NCI-H1694 treated with DMSO at 0.1 percent for 48 hours (cell line): ENCODE data around the gene SAAL1.
"Not testable (repeated sequence)": the region's sequence is repeated elsewhere in the genome, so short reads cannot be mapped to it uniquely, and the experiment has no call there.

ENCODE experiments used
- DNase-seq: peaks from one replicate; lab custom pipeline; 2025; lab: John Stamatoyannopoulos, UW

The SAAL1 gene, protein sequence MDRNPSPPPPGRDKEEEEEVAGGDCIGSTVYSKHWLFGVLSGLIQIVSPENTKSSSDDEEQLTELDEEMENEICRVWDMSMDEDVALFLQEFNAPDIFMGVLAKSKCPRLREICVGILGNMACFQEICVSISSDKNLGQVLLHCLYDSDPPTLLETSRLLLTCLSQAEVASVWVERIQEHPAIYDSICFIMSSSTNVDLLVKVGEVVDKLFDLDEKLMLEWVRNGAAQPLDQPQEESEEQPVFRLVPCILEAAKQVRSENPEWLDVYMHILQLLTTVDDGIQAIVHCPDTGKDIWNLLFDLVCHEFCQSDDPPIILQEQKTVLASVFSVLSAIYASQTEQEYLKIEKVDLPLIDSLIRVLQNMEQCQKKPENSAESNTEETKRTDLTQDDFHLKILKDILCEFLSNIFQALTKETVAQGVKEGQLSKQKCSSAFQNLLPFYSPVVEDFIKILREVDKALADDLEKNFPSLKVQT

GRCh38 chr11:18105802-18106574 is at the start of gene SAAL1:
Gene SAAL1 (minus strand): TSS chr11:18106082. CDS start chr11:18106041, 41 bp downstream.
- peak; percentile 39 for DNase-seq

DNA sequence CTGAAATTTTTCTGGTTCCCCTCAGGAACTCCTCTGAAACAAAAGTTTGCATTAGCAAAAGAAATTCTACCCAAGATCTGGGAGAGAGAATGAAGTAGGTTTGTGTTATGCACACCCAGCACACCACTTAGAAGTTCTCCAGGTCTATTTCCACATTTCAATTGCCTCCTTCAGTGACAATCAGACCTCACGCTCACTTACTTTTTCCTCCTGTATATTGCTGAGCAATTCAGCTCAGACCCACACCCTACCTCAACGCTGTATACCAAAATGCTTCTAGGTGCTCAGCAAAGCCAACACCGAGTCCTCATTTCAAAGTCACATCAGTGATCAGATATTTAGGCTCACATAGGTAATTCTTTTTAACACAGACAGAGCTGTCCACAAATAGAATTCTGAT is 45.7 kb upstream of the SAAL1 start:
- DNase-seq = no peak

GRCh38 chr11:18145837-18146236 is 40.0 kb upstream of the SAAL1 start:
- no peak for DNase-seq

GRCh38 chr11:18145025-18145424 is 39.1 kb upstream of the SAAL1 start:
- DNase-seq = no peak

- DNase-seq = no peak
These were observed 38.4 kb upstream of the SAAL1 start for GRCh38 chr11:18144243-18144642.

DNA sequence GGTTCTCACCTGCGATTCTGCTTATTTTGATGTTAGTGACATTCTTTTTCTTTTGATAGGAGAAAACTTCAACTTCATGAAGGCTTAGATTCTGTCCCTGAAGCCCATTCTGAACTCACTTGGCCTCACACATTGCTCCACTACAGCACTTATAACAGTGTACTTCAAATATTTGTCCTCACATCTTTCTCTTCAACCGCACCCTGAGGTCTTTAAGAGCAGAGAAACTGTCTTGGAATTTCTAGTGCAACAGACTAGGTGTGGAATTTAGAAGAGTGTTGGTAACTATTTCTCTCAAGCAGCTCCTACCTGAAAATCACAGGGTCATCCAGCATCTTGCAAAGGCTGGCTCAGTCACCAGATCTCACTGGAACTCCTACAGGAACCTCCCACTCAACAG is 34.3 kb upstream of the SAAL1 start:
- DNase-seq = no peak

DNA sequence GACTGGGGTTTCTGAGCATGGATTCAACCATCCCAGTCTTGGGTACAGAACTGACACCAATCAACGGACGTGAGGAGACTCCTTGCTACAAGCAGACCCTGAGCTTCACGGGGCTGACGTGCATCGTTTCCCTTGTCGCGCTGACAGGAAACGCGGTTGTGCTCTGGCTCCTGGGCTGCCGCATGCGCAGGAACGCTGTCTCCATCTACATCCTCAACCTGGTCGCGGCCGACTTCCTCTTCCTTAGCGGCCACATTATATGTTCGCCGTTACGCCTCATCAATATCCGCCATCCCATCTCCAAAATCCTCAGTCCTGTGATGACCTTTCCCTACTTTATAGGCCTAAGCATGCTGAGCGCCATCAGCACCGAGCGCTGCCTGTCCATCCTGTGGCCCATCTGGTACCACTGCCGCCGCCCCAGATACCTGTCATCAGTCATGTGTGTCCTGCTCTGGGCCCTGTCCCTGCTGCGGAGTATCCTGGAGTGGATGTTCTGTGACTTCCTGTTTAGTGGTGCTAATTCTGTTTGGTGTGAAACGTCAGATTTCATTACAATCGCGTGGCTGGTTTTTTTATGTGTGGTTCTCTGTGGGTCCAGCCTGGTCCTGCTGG is 31.4 kb upstream of the SAAL1 start:
- no peak for DNase-seq

DNA sequence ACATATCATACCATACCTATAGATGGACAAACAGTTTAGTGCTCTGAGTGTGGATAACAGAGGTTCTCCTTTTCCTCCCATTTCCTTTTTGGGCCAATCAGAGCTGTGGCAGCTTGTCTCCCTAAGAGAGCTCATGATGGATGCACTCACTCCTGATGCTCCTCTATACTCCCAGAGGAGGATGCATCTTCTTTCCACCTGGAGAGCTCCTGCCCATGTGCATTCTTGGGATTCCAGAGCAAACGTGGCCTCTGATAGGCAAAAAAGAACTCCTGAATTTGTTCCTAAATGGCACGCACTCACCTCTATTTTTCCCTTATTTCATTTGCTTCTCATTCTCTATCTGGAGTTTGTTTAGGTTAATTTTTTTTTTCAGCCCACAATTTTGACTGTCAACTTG is 29.4 kb upstream of the SAAL1 start:
- no peak for DNase-seq

DNA sequence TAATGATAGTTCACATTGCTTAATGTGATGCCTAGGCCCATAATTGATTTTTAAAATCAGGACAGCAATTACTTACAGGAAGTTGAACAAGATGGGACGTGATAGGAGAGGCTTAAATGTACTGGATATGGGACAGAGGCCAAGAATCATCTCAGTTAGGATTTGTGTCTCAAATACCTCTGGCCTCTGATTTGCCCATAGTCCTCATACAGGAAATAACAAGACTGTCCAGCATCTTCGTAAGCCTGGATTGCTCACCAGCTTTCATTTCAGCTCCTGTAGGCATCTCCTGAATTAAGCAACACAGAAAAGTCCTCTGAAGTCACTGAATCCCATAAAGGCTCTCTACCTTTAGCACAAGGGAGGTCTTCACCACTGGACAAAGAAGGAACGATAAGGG is 26.5 kb upstream of the SAAL1 start, which contains the start of gene MRGPRX3:
TSS of gene MRGPRX3 (plus strand) at position 231 of the 400 bp plus-strand sequence. CDS start 4,632 bp downstream, outside the sequence.
- no peak for DNase-seq

- DNase-seq = not testable (repeated sequence)
These were observed 25.2 kb upstream of the SAAL1 start for GRCh38 chr11:18131115-18131514.

DNA sequence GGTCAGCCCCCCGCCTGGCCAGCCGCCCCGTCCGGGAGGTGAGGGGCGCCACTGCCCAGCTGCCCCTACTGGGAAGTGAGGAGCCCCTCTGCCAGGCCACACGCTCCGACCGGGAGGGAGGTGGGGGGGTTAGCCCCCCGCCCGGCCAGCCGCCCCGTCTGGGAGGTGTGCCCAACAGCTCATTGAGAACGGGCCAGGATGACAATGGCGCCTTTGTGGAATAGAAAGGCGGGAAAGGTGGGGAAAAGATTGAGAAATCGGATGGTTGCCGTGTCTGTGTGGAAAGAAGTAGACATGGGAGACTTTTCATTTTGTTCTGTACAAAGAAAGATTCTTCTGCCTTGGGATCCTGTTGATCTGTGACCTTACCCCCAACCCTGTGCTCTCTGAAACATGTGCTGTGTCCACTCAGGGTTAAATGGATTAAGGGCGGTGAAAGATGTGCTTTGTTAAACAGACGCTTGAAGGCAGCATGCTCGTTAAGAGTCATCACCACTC is 15.5 kb upstream of the SAAL1 start:
- DNase-seq = not testable (repeated sequence)

GRCh38 chr11:18115360-18116127 is 9.7 kb upstream of the SAAL1 start:
- DNase-seq = peak; percentile 33

DNA sequence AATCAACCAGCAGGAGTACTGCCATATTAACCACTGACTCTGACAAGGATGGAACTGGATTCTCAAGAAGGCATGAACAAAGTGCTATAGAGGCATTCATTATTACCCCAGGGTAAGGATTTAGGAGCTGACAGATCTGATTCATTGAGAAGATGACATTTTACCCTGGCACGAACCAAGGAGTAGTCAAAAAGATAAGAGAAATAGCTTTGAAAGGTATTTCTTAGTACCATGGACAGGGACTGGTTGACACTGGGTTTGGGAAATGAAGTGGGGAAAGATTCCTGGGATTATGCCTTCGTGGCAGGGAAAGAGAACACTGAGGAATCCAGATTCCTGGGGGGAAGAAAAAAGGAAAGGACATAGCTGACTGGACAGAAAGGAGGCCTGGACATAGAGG is 5.1 kb upstream of the SAAL1 start:
- no peak for DNase-seq

DNA sequence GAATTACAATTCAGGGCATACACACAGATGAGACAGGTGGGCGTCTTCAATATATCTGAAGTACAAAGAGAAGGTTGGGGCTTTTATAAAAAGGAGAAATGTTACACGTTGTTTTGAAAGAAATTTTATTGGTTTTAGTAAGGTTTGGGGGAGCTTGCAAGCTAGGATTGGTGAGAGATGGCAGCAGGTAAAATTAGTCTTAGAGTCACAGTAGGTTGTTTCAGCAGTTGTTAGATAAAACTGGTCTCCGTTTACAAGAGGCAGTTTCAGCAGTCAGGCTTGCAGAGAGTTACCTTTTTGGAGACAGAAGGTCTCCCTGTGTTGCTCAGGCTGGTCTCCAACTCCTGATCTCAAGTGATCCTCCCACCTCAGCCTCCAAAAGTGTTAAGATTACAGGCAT is 2.4 kb upstream of the SAAL1 start:
- DNase-seq = no peak

GRCh38 chr11:18106688-18107087 is 806 bp upstream of the SAAL1 start:
- no peak for DNase-seq

DNA sequence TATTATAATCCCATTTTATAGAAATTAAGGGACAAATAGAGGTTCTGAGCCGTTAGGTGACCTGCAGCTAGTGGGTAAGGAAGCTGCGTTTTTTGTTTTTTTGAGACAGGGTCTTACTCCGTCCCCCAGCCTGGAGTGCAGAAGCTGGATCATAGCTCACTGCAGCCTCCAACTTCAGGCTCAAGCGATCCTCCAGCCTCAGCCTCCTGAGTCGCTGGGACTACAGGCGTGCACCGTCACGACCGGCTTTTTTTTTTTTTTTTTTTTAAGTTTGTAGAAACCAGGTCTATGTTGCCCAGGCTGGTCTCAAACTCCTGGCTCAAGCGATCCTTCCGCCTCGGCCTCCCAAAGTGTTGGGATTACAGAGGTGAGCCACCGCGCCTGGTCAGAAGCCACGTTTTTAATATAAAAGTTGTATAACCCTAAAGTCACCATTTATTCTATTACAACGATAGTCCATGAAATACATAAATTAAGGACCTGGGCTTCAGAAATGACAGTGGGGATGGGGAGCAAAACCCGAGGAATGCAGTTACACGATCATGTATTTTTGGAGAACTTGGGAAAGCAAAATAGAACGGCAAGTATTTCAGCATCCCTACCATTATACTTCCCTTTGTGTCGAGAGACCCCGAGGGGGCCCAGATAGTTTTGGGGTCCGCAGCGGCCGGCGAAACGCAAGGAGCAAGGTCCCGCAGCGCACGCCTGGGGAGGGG is 638 bp downstream of the SAAL1 start:
- DNase-seq = peak; percentile 22

- DNase-seq = no peak
These were observed 4.8 kb downstream of the SAAL1 start for GRCh38 chr11:18100926-18101656.

- no peak for DNase-seq
These were observed 11.9 kb downstream of the SAAL1 start for GRCh38 chr11:18093959-18094358.

DNA sequence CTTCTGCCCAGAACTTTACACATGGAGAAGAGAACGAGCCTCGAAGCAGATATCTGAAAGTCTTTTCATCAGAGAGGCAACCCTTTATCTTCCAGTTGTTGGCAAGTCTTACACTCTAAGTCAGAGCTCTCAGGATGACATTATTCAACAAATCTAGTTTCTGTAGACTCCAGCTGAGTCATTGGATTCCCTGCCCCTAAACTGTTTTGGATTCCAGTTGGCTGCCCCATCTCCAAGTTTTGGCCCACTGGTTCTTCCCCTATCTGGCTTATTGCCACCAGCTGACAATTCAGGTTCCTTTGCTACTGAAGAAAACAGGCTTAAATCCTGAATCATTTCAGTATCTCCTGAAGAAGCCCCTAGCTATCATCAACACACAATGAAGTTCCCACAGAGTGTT is 14.2 kb downstream of the SAAL1 start:
- no peak for DNase-seq

- DNase-seq = no peak
These were observed 16.9 kb downstream of the SAAL1 start for GRCh38 chr11:18088966-18089365.
